GM12875 (cell line): ENCODE data around the gene TPRX2.
"Not testable (repeated sequence)": the region's sequence is repeated elsewhere in the genome, so short reads cannot be mapped to it uniquely, and the experiment has no call there.

Experiments
- H3K4me3 ChIP-seq: one replicate; pipeline ENCODE4 v1.5.1; 2011; ENCODE audit warnings: low read depth, low read length, control low read depth
- TF ChIP-seq, protein P1 (sequence below): IDR thresholded peaks from 2 replicates; pipeline ENCODE4 v1.5.1; 2011; ENCODE audit warnings: low read depth, mild to moderate bottlenecking, control low read depth, inconsistent platforms, low read length, moderate library complexity, borderline replicate concordance; ENCODE audit not compliant: insufficient read depth

Gene TPRX2

DNA sequence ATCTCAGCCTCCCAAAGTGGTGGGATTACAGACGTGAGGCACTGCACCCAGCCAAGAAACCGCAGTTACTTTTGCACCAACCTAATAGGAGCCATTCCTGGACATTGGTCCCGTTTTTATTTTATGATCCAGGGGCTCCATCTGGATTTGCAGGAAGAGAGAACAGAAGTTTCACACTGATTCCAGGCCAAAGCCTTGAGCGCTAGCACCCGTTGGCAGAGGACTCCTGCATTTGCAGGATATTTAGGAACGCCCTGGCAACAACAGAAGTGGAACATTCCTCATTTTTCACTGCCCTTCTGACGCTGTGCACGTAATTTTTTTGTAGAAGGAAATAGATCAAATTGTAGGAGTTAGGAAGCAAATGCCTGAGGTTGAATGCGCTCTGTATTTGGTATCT is 38.8 kb downstream of the TPRX2 start:
- TF ChIP-seq, protein P1, sequence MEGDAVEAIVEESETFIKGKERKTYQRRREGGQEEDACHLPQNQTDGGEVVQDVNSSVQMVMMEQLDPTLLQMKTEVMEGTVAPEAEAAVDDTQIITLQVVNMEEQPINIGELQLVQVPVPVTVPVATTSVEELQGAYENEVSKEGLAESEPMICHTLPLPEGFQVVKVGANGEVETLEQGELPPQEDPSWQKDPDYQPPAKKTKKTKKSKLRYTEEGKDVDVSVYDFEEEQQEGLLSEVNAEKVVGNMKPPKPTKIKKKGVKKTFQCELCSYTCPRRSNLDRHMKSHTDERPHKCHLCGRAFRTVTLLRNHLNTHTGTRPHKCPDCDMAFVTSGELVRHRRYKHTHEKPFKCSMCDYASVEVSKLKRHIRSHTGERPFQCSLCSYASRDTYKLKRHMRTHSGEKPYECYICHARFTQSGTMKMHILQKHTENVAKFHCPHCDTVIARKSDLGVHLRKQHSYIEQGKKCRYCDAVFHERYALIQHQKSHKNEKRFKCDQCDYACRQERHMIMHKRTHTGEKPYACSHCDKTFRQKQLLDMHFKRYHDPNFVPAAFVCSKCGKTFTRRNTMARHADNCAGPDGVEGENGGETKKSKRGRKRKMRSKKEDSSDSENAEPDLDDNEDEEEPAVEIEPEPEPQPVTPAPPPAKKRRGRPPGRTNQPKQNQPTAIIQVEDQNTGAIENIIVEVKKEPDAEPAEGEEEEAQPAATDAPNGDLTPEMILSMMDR, result no peak
- H3K4me3 ChIP-seq, result no peak overlapping the region

- TF ChIP-seq, protein P1, result no peak
- no peak overlapping the region for H3K4me3 ChIP-seq
Measured at GRCh38 chr19:47899335-47899734, 40.3 kb downstream of the TPRX2 start.

DNA sequence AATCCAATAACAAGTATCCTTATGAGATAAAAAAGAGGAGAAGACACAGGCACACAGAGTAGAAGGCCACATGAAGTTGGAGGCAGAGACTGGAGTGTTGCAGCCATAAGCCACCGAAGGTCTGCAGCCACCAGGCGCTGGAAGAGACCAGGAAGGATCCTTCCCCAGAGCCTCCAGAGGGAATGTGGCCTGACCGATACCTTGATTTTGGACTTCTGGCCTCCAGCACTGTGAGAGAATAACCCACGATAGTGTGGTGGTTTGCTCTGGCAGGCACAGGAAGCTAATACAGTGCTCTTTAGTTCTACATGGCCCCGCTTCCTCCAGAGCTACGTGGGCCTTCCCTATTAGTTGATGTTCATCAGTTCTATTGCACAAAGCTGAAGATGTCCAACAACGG is 42.3 kb downstream of the TPRX2 start:
- H3K4me3 ChIP-seq, result no peak overlapping the region
- TF ChIP-seq, protein P1, result no peak

- H3K4me3 ChIP-seq, result not testable (repeated sequence)
Measured at GRCh38 chr19:47909350-47909749, 50.3 kb downstream of the TPRX2 start.

DNA sequence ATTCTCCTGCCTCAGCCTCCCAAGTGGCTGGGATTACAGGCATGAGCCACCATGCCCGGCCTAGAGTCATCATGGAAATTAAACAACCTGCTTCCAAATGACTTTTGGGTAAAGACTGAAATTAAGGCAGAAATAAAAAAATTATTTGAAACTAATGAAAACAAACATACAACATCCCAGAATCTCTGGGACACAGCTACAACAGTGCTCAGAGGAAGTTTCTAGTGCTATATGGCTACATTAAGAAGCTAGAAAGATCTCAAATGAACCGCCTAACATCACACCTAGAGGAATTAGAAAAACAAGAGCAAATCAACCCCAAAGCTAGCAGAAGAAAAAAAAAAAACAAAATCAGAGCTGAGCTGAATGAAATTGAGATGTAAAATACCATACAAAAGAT is 51.2 kb downstream of the TPRX2 start:
- not testable (repeated sequence) for H3K4me3 ChIP-seq
